ENCODE results near the gene TMOD2.
A peak's percentile ranks its signal among the peaks of the same experiment; 100 is the strongest.
"Not testable (repeated sequence)": the region's sequence is repeated elsewhere in the genome, so short reads cannot be mapped to it uniquely, and the experiment has no call there.

TMOD2 gene

GRCh38 chr15:51774916-51775315, 23.5 kb downstream of the TMOD2 start:
- Histone ChIP-seq H3K4me1 (ENCODE audit: insufficient read depth, insufficient read length) (no peaks in the 10 kb centered on the region), H3K4me3 (ENCODE audit: insufficient read length, low read depth) (no peak overlapping the region), H3K9ac (ENCODE audit: insufficient read length, low read depth) (no peak overlapping the region), H3K9me3 (ENCODE audit: insufficient read depth, low read length) (no peaks in the 10 kb centered on the region), H3K27me3 (ENCODE audit: insufficient read depth, insufficient read length) (no peaks in the 10 kb centered on the region), H3K36me3 (ENCODE audit: insufficient read depth, insufficient read length, low read length) (peaks cover 2% of the 10 kb centered on the region)
- DNase-seq (ENCODE audit: low read depth, low spot score), result no peak
- TF ChIP-seq ZNF274 (IDR thresholded peaks at IDR 0.05; ENCODE audit: low read depth, low read length) (no peak), YY1 (IDR thresholded peaks at IDR 0.05; ENCODE audit: insufficient read depth, insufficient read length) (no peak), SUZ12 (IDR thresholded peaks at IDR 0.05; ENCODE audit: extremely low read depth, insufficient read depth, insufficient read length) (no peak)

- H3K4me3 ChIP-seq (ENCODE audit: insufficient read length, low read depth), result no peak overlapping the region
- peaks cover 2% of the 10 kb centered on the region for H3K36me3 ChIP-seq (ENCODE audit: insufficient read depth, insufficient read length, low read length)
- no peak overlapping the region for H3K9ac ChIP-seq (ENCODE audit: insufficient read length, low read depth)
- TF ChIP-seq SUZ12 (IDR thresholded peaks at IDR 0.05; ENCODE audit: extremely low read depth, insufficient read depth, insufficient read length), result no peak
- TF ChIP-seq ZNF274 (IDR thresholded peaks at IDR 0.05; ENCODE audit: low read depth, low read length), result no peak
- TF ChIP-seq YY1 (IDR thresholded peaks at IDR 0.05; ENCODE audit: insufficient read depth, insufficient read length), result no peak
- DNase-seq (ENCODE audit: low read depth, low spot score), result no peak
- no peaks in the 10 kb centered on the region for H3K9me3 ChIP-seq (ENCODE audit: insufficient read depth, low read length)
- H3K27me3 ChIP-seq (ENCODE audit: insufficient read depth, insufficient read length), result no peaks in the 10 kb centered on the region
- H3K4me1 ChIP-seq (ENCODE audit: insufficient read depth, insufficient read length), result no peaks in the 10 kb centered on the region
Observed at GRCh38 chr15:51775967-51776816, 24.8 kb downstream of the TMOD2 start.

- no peak for DNase-seq (ENCODE audit: low read depth, low spot score)
- Histone ChIP-seq H3K9me3 (ENCODE audit: insufficient read depth, low read length) (no peaks in the 10 kb centered on the region), H3K36me3 (ENCODE audit: insufficient read depth, insufficient read length, low read length) (peaks cover 2% of the 10 kb centered on the region), H3K27me3 (ENCODE audit: insufficient read depth, insufficient read length) (no peaks in the 10 kb centered on the region), H3K4me3 (ENCODE audit: insufficient read length, low read depth) (no peak overlapping the region), H3K9ac (ENCODE audit: insufficient read length, low read depth) (no peak overlapping the region), H3K4me1 (ENCODE audit: insufficient read depth, insufficient read length) (no peaks in the 10 kb centered on the region)
- TF ChIP-seq YY1 (IDR thresholded peaks at IDR 0.05; ENCODE audit: insufficient read depth, insufficient read length) (no peak), ZNF274 (IDR thresholded peaks at IDR 0.05; ENCODE audit: low read depth, low read length) (no peak), SUZ12 (IDR thresholded peaks at IDR 0.05; ENCODE audit: extremely low read depth, insufficient read depth, insufficient read length) (no peak)
Observed at GRCh38 chr15:51776952-51777569, 25.7 kb downstream of the TMOD2 start.

- H3K36me3 ChIP-seq (ENCODE audit: insufficient read depth, insufficient read length, low read length), result no peaks in the 10 kb centered on the region
- no peak overlapping the region for H3K9ac ChIP-seq (ENCODE audit: insufficient read length, low read depth)
- H3K27me3 ChIP-seq (ENCODE audit: insufficient read depth, insufficient read length), result no peaks in the 10 kb centered on the region
- DNase-seq (ENCODE audit: low read depth, low spot score), result no peak
- no peak for TF ChIP-seq ZNF274 (IDR thresholded peaks at IDR 0.05; ENCODE audit: low read depth, low read length)
- no peak for TF ChIP-seq SUZ12 (IDR thresholded peaks at IDR 0.05; ENCODE audit: extremely low read depth, insufficient read depth, insufficient read length)
- TF ChIP-seq YY1 (IDR thresholded peaks at IDR 0.05; ENCODE audit: insufficient read depth, insufficient read length), result no peak
- no peaks in the 10 kb centered on the region for H3K9me3 ChIP-seq (ENCODE audit: insufficient read depth, low read length)
- no peak overlapping the region for H3K4me3 ChIP-seq (ENCODE audit: insufficient read length, low read depth)
- H3K4me1 ChIP-seq (ENCODE audit: insufficient read depth, insufficient read length), result no peaks in the 10 kb centered on the region
Observed at GRCh38 chr15:51780636-51781035, 29.2 kb downstream of the TMOD2 start.

GRCh38 chr15:51781506-51781905, 30.1 kb downstream of the TMOD2 start:
- TF ChIP-seq YY1 (IDR thresholded peaks at IDR 0.05; ENCODE audit: insufficient read depth, insufficient read length) (no peak), ZNF274 (IDR thresholded peaks at IDR 0.05; ENCODE audit: low read depth, low read length) (no peak), SUZ12 (IDR thresholded peaks at IDR 0.05; ENCODE audit: extremely low read depth, insufficient read depth, insufficient read length) (no peak)

GRCh38 chr15:51782357-51782896, 31.0 kb downstream of the TMOD2 start:
- no peak for TF ChIP-seq SUZ12 (IDR thresholded peaks at IDR 0.05; ENCODE audit: extremely low read depth, insufficient read depth, insufficient read length)
- no peak for TF ChIP-seq YY1 (IDR thresholded peaks at IDR 0.05; ENCODE audit: insufficient read depth, insufficient read length)
- TF ChIP-seq ZNF274 (IDR thresholded peaks at IDR 0.05; ENCODE audit: low read depth, low read length), result no peak
- no peaks in the 10 kb centered on the region for H3K27me3 ChIP-seq (ENCODE audit: insufficient read depth, insufficient read length)
- H3K9me3 ChIP-seq (ENCODE audit: insufficient read depth, low read length), result no peaks in the 10 kb centered on the region
- DNase-seq (ENCODE audit: low read depth, low spot score), result no peak
- H3K4me1 ChIP-seq (ENCODE audit: insufficient read depth, insufficient read length), result peaks cover 2% of the 10 kb centered on the region
- H3K4me3 ChIP-seq (ENCODE audit: insufficient read length, low read depth), result no peak overlapping the region
- no peaks in the 10 kb centered on the region for H3K36me3 ChIP-seq (ENCODE audit: insufficient read depth, insufficient read length, low read length)
- no peak overlapping the region for H3K9ac ChIP-seq (ENCODE audit: insufficient read length, low read depth)

More at GRCh38 chr15:51781506-51781905, 30.1 kb downstream of the TMOD2 start:
- Histone ChIP-seq H3K36me3 (ENCODE audit: insufficient read depth, insufficient read length, low read length) (no peaks in the 10 kb centered on the region), H3K27me3 (ENCODE audit: insufficient read depth, insufficient read length) (no peaks in the 10 kb centered on the region), H3K9me3 (ENCODE audit: insufficient read depth, low read length) (no peaks in the 10 kb centered on the region), H3K4me3 (ENCODE audit: insufficient read length, low read depth) (no peak overlapping the region), H3K4me1 (ENCODE audit: insufficient read depth, insufficient read length) (no peaks in the 10 kb centered on the region), H3K9ac (ENCODE audit: insufficient read length, low read depth) (no peak overlapping the region)
- DNase-seq (ENCODE audit: low read depth, low spot score), result no peak

- H3K9ac ChIP-seq (ENCODE audit: insufficient read length, low read depth), result no peak overlapping the region
- H3K36me3 ChIP-seq (ENCODE audit: insufficient read depth, insufficient read length, low read length), result no peaks in the 10 kb centered on the region
- H3K4me3 ChIP-seq (ENCODE audit: insufficient read length, low read depth), result no peak overlapping the region
- TF ChIP-seq SUZ12 (IDR thresholded peaks at IDR 0.05; ENCODE audit: extremely low read depth, insufficient read depth, insufficient read length), result no peak
- TF ChIP-seq ZNF274 (IDR thresholded peaks at IDR 0.05; ENCODE audit: low read depth, low read length), result no peak
- no peak for TF ChIP-seq YY1 (IDR thresholded peaks at IDR 0.05; ENCODE audit: insufficient read depth, insufficient read length)
- H3K27me3 ChIP-seq (ENCODE audit: insufficient read depth, insufficient read length), result no peaks in the 10 kb centered on the region
- DNase-seq (ENCODE audit: low read depth, low spot score), result no peak
- no peaks in the 10 kb centered on the region for H3K9me3 ChIP-seq (ENCODE audit: insufficient read depth, low read length)
- H3K4me1 ChIP-seq (ENCODE audit: insufficient read depth, insufficient read length), result peaks cover 2% of the 10 kb centered on the region
Observed at GRCh38 chr15:51783967-51784366, 32.6 kb downstream of the TMOD2 start.

GRCh38 chr15:51787130-51787529, 35.7 kb downstream of the TMOD2 start:
- not testable (repeated sequence) for H3K9me3 ChIP-seq (ENCODE audit: insufficient read depth, low read length); H3K27me3 ChIP-seq (ENCODE audit: insufficient read depth, insufficient read length); H3K36me3 ChIP-seq (ENCODE audit: insufficient read depth, insufficient read length, low read length); H3K4me3 ChIP-seq (ENCODE audit: insufficient read length, low read depth); H3K9ac ChIP-seq (ENCODE audit: insufficient read length, low read depth); H3K4me1 ChIP-seq (ENCODE audit: insufficient read depth, insufficient read length)
- DNase-seq (ENCODE audit: low read depth, low spot score), result peak; percentile 83

- not testable (repeated sequence) for H3K9me3 ChIP-seq (ENCODE audit: insufficient read depth, low read length); DNase-seq (ENCODE audit: low read depth, low spot score); H3K4me3 ChIP-seq (ENCODE audit: insufficient read length, low read depth); H3K27me3 ChIP-seq (ENCODE audit: insufficient read depth, insufficient read length); H3K4me1 ChIP-seq (ENCODE audit: insufficient read depth, insufficient read length); H3K36me3 ChIP-seq (ENCODE audit: insufficient read depth, insufficient read length, low read length); H3K9ac ChIP-seq (ENCODE audit: insufficient read length, low read depth)
Observed at GRCh38 chr15:51792474-51792873, 41.1 kb downstream of the TMOD2 start.
